ENCODE measurements around the gene DLK1.

- TF ChIP-seq CTCF (IDR thresholded peaks at IDR 0.05) (no peak), POLR2A (IDR thresholded peaks at IDR 0.05) (no peak)
Measured at GRCh38 chr14:100738704-100739131, 12.0 kb downstream of the DLK1 start.
